GM21381 (cell line): ENCODE measurements around the gene HOXB4.

Source experiments
- ATAC-seq: cut with Tn5 transposase; IDR thresholded peaks from one replicate; pipeline ENCODE4 v1.9.1; 2021; ENCODE audit warnings: mild to moderate bottlenecking, moderate library complexity; ENCODE audit not compliant: unreplicated experiment

HOXB4 gene

GRCh38 chr17:48590607-48591161 lies 12.5 kb upstream of the HOXB4 start:
- no peak for ATAC-seq

- ATAC-seq: no peak
These were observed 11.9 kb upstream of the HOXB4 start, which contains the start of gene HOXB3 for GRCh38 chr17:48589831-48590606. Gene HOXB3 (minus strand): TSS chr17:48590241. CDS start chr17:48552474, 37,767 bp downstream.

GRCh38 chr17:48589060-48589830 lies 11.1 kb upstream of the HOXB4 start:
- ATAC-seq: no peak

GRCh38 chr17:48588528-48588927 lies 10.4 kb upstream of the HOXB4 start:
- no peak for ATAC-seq

- no peak for ATAC-seq
These were observed 9.9 kb upstream of the HOXB4 start for GRCh38 chr17:48588074-48588415.

- ATAC-seq: no peak
These were observed 9.3 kb upstream of the HOXB4 start for GRCh38 chr17:48587276-48588073.

GRCh38 chr17:48586355-48587258 lies 8.5 kb upstream of the HOXB4 start:
- ATAC-seq: no peak

- no peak for ATAC-seq
These were observed 6.1 kb upstream of the HOXB4 start for GRCh38 chr17:48584223-48584741.

- ATAC-seq: no peak
These were observed 5.6 kb upstream of the HOXB4 start for GRCh38 chr17:48583708-48584222.

- ATAC-seq: no peak
These were observed 4.6 kb upstream of the HOXB4 start for GRCh38 chr17:48582750-48583069.

- ATAC-seq: no peak
These were observed 1.8 kb upstream of the HOXB4 start for GRCh38 chr17:48579760-48580554.

GRCh38 chr17:48579471-48579759 lies 1.3 kb upstream of the HOXB4 start:
- ATAC-seq: no peak

- ATAC-seq: peak; percentile 30
These were observed 693 bp upstream of the HOXB4 start for GRCh38 chr17:48578616-48579470.

GRCh38 chr17:48577330-48577945 lies 712 bp downstream of the HOXB4 start:
- ATAC-seq: no peak

- ATAC-seq: no peak
These were observed 1.5 kb downstream of the HOXB4 start for GRCh38 chr17:48576479-48577309.

GRCh38 chr17:48575673-48576478 lies 2.3 kb downstream of the HOXB4 start:
- ATAC-seq: no peak
